H9 (cell line): Measurements from ENCODE around the gene EMB. TPM values are rescaled to one million over a fixed set of nuclear protein-coding genes. Genes with fewer than 3 reads are reported as not detected.

Experiments used
- DNase-seq: peaks from one replicate; pipeline ENCODE4 v3.0.0-alpha.2; 2017
- H2AFZ ChIP-seq: one replicate; pipeline ENCODE4 v1.6.1; 2013; ENCODE audit warnings: mild to moderate bottlenecking, low read length, control low read depth, moderate library complexity
- H2AK5ac ChIP-seq: 2 replicates; pipeline ENCODE4 v1.6.1; 2013; ENCODE audit warnings: low read length, control low read depth, mixed read lengths; ENCODE audit not compliant: insufficient read length
- H2BK120ac ChIP-seq: one replicate; pipeline ENCODE4 v1.6.1; 2013; ENCODE audit warnings: low read depth, mild to moderate bottlenecking, low read length, control low read depth, inconsistent platforms; ENCODE audit not compliant: poor library complexity, severe bottlenecking
- H2BK12ac ChIP-seq: 2 replicates; pipeline ENCODE4 v1.6.1; 2013; ENCODE audit warnings: low read length, control low read depth, mixed read lengths, low read depth; ENCODE audit not compliant: insufficient read length
- H2BK15ac ChIP-seq: 2 replicates; pipeline ENCODE4 v1.6.1; 2013; ENCODE audit warnings: low read depth, low read length, control low read depth
- H2BK20ac ChIP-seq: one replicate; pipeline ENCODE4 v1.6.1; 2013; ENCODE audit warnings: low read depth, mild to moderate bottlenecking, low read length, control low read depth, inconsistent platforms; ENCODE audit not compliant: poor library complexity, severe bottlenecking
- H2BK5ac ChIP-seq: 2 replicates; pipeline ENCODE4 v1.6.1; 2013; ENCODE audit warnings: low read length, control low read depth, mixed read lengths; ENCODE audit not compliant: insufficient read length
- H3K14ac ChIP-seq: 2 replicates; pipeline ENCODE4 v1.6.1; 2013; ENCODE audit warnings: low read length, control low read depth; ENCODE audit not compliant: insufficient read depth
- H3K18ac ChIP-seq: 2 replicates; pipeline ENCODE4 v1.6.1; 2013; ENCODE audit warnings: low read depth, mild to moderate bottlenecking, mixed read lengths, low read length, control low read depth; ENCODE audit not compliant: insufficient read length
- H3K23ac ChIP-seq: 2 replicates; pipeline ENCODE4 v1.6.1; 2013; ENCODE audit warnings: low read length, control low read depth, mixed read lengths, low read depth; ENCODE audit not compliant: insufficient read length
- H3K23me2 ChIP-seq: 2 replicates; pipeline ENCODE4 v1.6.1; 2013; ENCODE audit warnings: low read depth, mild to moderate bottlenecking, mixed read lengths, low read length, control low read depth; ENCODE audit not compliant: insufficient read length, poor library complexity, severe bottlenecking
- H3K27ac ChIP-seq: 2 replicates; pipeline ENCODE4 v1.5.1; 2013; ENCODE audit warnings: low read length, control low read depth, mixed read lengths, low read depth; ENCODE audit not compliant: insufficient read length
- H3K27me3 ChIP-seq: 2 replicates; pipeline ENCODE4 v1.6.1; 2013; ENCODE audit warnings: low read length, control low read depth, inconsistent platforms; ENCODE audit not compliant: insufficient read depth
- H3K4ac ChIP-seq: 2 replicates; pipeline ENCODE4 v1.6.1; 2013; ENCODE audit warnings: low read depth, mild to moderate bottlenecking, control low read depth, inconsistent platforms, low read length, moderate library complexity
- H3K4me1 ChIP-seq: 2 replicates; pipeline ENCODE4 v1.6.1; 2013; ENCODE audit warnings: low read length, control low read depth, inconsistent platforms; ENCODE audit not compliant: insufficient read depth
- H3K4me2 ChIP-seq: 2 replicates; pipeline ENCODE4 v1.6.1; 2013; ENCODE audit warnings: low read length, control low read depth, mixed read lengths; ENCODE audit not compliant: insufficient read length, insufficient read depth
- H3K56ac ChIP-seq: 2 replicates; pipeline ENCODE4 v1.6.1; 2013; ENCODE audit warnings: low read depth, mild to moderate bottlenecking, mixed read lengths, low read length, control low read depth; ENCODE audit not compliant: insufficient read length
- H3K79me1 ChIP-seq: 2 replicates; pipeline ENCODE4 v1.6.1; 2013; ENCODE audit warnings: low read depth, mild to moderate bottlenecking, moderate library complexity, low read length, control low read depth, inconsistent platforms; ENCODE audit not compliant: insufficient read depth, poor library complexity, severe bottlenecking
- H3K79me2 ChIP-seq: 2 replicates; pipeline ENCODE4 v1.6.1; 2013; ENCODE audit warnings: low read length, control low read depth, inconsistent platforms; ENCODE audit not compliant: insufficient read depth
- H3K9ac ChIP-seq: 2 replicates; pipeline ENCODE4 v1.6.1; 2013; ENCODE audit warnings: low read length, control low read depth, mixed read lengths; ENCODE audit not compliant: insufficient read length; ENCODE audit errors: extremely low read depth
- H3K9me3 ChIP-seq: one replicate; pipeline ENCODE4 v1.6.1; 2013; ENCODE audit warnings: low read depth, low read length, inconsistent platforms; ENCODE audit not compliant: control insufficient read depth
- H3T11ph ChIP-seq: one replicate; pipeline ENCODE4 v1.6.1; 2013; ENCODE audit warnings: mild to moderate bottlenecking, low read length, control low read depth, inconsistent platforms
- H4K20me1 ChIP-seq: one replicate; pipeline ENCODE4 v1.6.1; 2013; ENCODE audit not compliant: control insufficient read depth, insufficient read length, insufficient read depth
- H4K5ac ChIP-seq: 2 replicates; pipeline ENCODE4 v1.6.1; 2013; ENCODE audit warnings: low read depth, mild to moderate bottlenecking, mixed read lengths, low read length, control low read depth; ENCODE audit not compliant: insufficient read length
- H4K8ac ChIP-seq: replicated peaks from 2 replicates; pipeline ENCODE4 v1.6.1; 2013; ENCODE audit warnings: low read length, control low read depth, mixed read lengths, low read depth; ENCODE audit not compliant: insufficient read length
- H4K91ac ChIP-seq: 2 replicates; pipeline ENCODE4 v1.6.1; 2013; ENCODE audit warnings: low read depth, mild to moderate bottlenecking, moderate library complexity, mixed read lengths, low read length, control low read depth; ENCODE audit not compliant: insufficient read length
- H3K27ac Mint-ChIP-seq, 3 experiments: 2 replicates in 2 of 3; 3 replicates in 1 of 3; pipeline ENCODE4 v1.8.0; 2020 to 2021; ENCODE audit warnings: mixed read lengths in 3 of 3, mild to moderate bottlenecking in 1 of 3, moderate library complexity in 1 of 3
- H3K27me3 Mint-ChIP-seq: 2 replicates; pipeline ENCODE4 v1.8.0; 2021; ENCODE audit warnings: low read depth, mild to moderate bottlenecking, moderate library complexity, mixed read lengths
- H3K36me3 Mint-ChIP-seq, 3 experiments: 2 replicates in 2 of 3; 3 replicates in 1 of 3; pipeline ENCODE4 v1.8.0; 2020 to 2021; ENCODE audit warnings: low read depth in 3 of 3, mixed read lengths in 3 of 3; ENCODE audit not compliant: insufficient read depth in 1 of 3
- H3K4me1 Mint-ChIP-seq, 2 experiments: 2 replicates each; pipeline ENCODE4 v1.8.0; 2020; ENCODE audit warnings: mixed read lengths in 2 of 2
- H3K4me3 Mint-ChIP-seq, 2 experiments: 2 replicates in 1 of 2; 3 replicates in 1 of 2; pipeline ENCODE4 v1.8.0; 2020 to 2021; ENCODE audit warnings: mild to moderate bottlenecking in 2 of 2, mixed read lengths in 2 of 2, moderate library complexity in 1 of 2
- H3K9me3 Mint-ChIP-seq, 2 experiments: 2 replicates in 1 of 2; 3 replicates in 1 of 2; pipeline ENCODE4 v1.8.0; 2020; ENCODE audit warnings: mild to moderate bottlenecking in 2 of 2, mixed read lengths in 2 of 2, moderate library complexity in 1 of 2
- total RNA-seq: library from RNA; stranded (reverse); gene quantifications from 2 replicates; pipeline ENCODE4 v1.2.1, GENCODE V29; 2021
- TF ChIP-seq, protein P1 (sequence below): fragments of 200-600 bp; sonication (generic); conservative IDR thresholded peaks from 3 replicates; pipeline ENCODE4 v1.8.0; 2021; ENCODE audit warnings: antibody characterized with exemption, mild to moderate bottlenecking

Gene EMB
- total RNA-seq, 1 experiment from 2014 or later = 39.4 TPM

DNA sequence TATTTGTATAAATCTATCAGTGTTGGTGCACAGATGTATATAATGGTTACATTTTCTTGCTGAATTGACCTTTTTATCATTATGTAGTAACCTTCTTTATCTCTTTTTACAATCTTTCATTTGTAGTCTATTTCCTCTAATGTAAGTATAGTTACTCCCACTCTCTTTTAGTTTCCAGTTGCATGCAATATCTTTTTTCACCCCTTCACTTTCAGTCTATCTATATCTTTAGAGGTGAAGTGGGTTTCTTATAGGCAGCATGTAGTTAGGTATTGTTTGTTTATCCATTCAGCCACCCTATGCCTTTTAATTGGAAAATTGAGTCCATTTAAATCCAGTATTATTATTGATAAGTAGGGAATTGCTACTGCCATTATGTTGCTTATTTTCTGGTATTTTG, 6.1 kb upstream of the EMB start:
- Histone ChIP-seq H3K23ac (no peak overlapping the region), H3T11ph (no peak overlapping the region), H3K4me1 (no peaks in the 10 kb centered on the region), H3K27ac (no peak overlapping the region), H2BK15ac (no peak overlapping the region), H2AFZ (no peak overlapping the region), H4K5ac (no peak overlapping the region), H3K23me2 (no peaks in the 10 kb centered on the region), H2BK5ac (no peak overlapping the region), H3K9me3 (no peaks in the 10 kb centered on the region), H4K8ac (no peak overlapping the region), H4K20me1 (no peaks in the 10 kb centered on the region), H3K14ac (no peak overlapping the region), H2BK12ac (no peak overlapping the region), H3K27me3 (no peaks in the 10 kb centered on the region), H3K56ac (no peak overlapping the region), H2BK20ac (no peak overlapping the region), H3K79me2 (no peaks in the 10 kb centered on the region), H2BK120ac (no peak overlapping the region), H3K4me2 (no peak overlapping the region), H3K4ac (no peak overlapping the region), H3K79me1 (no peaks in the 10 kb centered on the region), H4K91ac (no peak overlapping the region), H2AK5ac (no peak overlapping the region), H3K9ac (no peak overlapping the region), H3K18ac (no peak overlapping the region)
- Mint-ChIP-seq H3K27ac (no peak overlapping the region), H3K4me1 (peaks cover 0 to 6% of the 10 kb centered on the region in 2 experiments; a peak in 2 of 4 replicates), H3K4me3 (no peak overlapping the region), H3K27me3 (no peaks in the 10 kb centered on the region), H3K9me3 (peaks cover 14 to 23% of the 10 kb centered on the region in 2 experiments), H3K36me3 (no peaks in the 10 kb centered on the region; a peak in 2 of 7 replicates)
- DNase-seq = no peak
- TF ChIP-seq, protein P1, sequence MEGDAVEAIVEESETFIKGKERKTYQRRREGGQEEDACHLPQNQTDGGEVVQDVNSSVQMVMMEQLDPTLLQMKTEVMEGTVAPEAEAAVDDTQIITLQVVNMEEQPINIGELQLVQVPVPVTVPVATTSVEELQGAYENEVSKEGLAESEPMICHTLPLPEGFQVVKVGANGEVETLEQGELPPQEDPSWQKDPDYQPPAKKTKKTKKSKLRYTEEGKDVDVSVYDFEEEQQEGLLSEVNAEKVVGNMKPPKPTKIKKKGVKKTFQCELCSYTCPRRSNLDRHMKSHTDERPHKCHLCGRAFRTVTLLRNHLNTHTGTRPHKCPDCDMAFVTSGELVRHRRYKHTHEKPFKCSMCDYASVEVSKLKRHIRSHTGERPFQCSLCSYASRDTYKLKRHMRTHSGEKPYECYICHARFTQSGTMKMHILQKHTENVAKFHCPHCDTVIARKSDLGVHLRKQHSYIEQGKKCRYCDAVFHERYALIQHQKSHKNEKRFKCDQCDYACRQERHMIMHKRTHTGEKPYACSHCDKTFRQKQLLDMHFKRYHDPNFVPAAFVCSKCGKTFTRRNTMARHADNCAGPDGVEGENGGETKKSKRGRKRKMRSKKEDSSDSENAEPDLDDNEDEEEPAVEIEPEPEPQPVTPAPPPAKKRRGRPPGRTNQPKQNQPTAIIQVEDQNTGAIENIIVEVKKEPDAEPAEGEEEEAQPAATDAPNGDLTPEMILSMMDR = no peak
